Measurements from ENCODE around the gene PITPNC1. TPM values are rescaled to one million over a fixed set of nuclear protein-coding genes. Genes with fewer than 3 reads are reported as not detected.

The PITPNC1 gene
- total and polyA plus RNA-seq, 2 of the 13 experiments (the other 11 are each of a cell fraction or from before 2014, with no cell fraction given), result 4.1 to 5.7 TPM

DNA sequence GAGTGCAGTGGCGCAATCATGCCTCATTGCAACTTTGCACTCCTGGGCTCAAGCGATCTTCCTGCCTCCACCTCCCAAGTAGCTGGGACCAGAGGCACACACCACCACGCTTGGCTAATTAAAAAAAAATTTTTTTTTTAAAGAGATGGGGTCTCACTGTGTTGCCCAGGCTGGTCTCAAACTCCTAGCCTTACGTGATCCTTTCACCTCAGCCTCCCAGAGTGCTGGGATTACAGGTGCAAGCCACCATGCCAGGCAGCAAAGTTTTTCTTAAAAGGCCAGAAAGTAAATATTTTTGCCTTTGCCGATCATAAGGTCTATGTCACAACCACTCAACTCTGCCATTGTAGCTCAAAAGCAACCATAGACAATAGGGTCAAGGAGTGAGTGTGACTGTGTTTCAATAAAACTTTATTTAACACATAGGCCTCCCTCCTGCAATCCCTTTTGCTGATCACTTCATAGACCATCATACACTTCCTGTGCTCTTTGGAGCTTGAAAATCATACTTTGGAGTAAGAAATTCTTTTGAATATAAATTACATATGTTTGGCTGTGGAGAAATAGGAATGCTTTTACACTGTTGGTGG is 48.6 kb downstream of the PITPNC1 start:
- no TSS peak for BruUV-seq (replicated peaks)
- TF ChIP-seq ZNF672 (CRISPR knock-in tag; IDR thresholded peaks at IDR 0.05) (no peak), CEBPB (IDR thresholded peaks at IDR 0.05; ENCODE audit: borderline replicate concordance, low read depth, low read length) (no peak), HMG20A (CRISPR knock-in tag; IDR thresholded peaks at IDR 0.05; ENCODE audit: borderline replicate concordance) (no peak), ZNF510 (CRISPR knock-in tag; IDR thresholded peaks at IDR 0.05; ENCODE audit: low read depth) (no peak)
- TF ChIP-seq, protein P1, sequence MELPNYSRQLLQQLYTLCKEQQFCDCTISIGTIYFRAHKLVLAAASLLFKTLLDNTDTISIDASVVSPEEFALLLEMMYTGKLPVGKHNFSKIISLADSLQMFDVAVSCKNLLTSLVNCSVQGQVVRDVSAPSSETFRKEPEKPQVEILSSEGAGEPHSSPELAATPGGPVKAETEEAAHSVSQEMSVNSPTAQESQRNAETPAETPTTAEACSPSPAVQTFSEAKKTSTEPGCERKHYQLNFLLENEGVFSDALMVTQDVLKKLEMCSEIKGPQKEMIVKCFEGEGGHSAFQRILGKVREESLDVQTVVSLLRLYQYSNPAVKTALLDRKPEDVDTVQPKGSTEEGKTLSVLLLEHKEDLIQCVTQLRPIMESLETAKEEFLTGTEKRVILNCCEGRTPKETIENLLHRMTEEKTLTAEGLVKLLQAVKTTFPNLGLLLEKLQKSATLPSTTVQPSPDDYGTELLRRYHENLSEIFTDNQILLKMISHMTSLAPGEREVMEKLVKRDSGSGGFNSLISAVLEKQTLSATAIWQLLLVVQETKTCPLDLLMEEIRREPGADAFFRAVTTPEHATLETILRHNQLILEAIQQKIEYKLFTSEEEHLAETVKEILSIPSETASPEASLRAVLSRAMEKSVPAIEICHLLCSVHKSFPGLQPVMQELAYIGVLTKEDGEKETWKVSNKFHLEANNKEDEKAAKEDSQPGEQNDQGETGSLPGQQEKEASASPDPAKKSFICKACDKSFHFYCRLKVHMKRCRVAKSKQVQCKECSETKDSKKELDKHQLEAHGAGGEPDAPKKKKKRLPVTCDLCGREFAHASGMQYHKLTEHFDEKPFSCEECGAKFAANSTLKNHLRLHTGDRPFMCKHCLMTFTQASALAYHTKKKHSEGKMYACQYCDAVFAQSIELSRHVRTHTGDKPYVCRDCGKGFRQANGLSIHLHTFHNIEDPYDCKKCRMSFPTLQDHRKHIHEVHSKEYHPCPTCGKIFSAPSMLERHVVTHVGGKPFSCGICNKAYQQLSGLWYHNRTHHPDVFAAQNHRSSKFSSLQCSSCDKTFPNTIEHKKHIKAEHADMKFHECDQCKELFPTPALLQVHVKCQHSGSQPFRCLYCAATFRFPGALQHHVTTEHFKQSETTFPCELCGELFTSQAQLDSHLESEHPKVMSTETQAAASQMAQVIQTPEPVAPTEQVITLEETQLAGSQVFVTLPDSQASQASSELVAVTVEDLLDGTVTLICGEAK (IDR thresholded peaks at IDR 0.05), result peak; percentile 37; the same call in 1 of the 2 replicates
- TF ChIP-seq, protein P1 (CRISPR knock-in tag; IDR thresholded peaks at IDR 0.05), result peak; percentile 90
- TF ChIP-seq, protein P2, sequence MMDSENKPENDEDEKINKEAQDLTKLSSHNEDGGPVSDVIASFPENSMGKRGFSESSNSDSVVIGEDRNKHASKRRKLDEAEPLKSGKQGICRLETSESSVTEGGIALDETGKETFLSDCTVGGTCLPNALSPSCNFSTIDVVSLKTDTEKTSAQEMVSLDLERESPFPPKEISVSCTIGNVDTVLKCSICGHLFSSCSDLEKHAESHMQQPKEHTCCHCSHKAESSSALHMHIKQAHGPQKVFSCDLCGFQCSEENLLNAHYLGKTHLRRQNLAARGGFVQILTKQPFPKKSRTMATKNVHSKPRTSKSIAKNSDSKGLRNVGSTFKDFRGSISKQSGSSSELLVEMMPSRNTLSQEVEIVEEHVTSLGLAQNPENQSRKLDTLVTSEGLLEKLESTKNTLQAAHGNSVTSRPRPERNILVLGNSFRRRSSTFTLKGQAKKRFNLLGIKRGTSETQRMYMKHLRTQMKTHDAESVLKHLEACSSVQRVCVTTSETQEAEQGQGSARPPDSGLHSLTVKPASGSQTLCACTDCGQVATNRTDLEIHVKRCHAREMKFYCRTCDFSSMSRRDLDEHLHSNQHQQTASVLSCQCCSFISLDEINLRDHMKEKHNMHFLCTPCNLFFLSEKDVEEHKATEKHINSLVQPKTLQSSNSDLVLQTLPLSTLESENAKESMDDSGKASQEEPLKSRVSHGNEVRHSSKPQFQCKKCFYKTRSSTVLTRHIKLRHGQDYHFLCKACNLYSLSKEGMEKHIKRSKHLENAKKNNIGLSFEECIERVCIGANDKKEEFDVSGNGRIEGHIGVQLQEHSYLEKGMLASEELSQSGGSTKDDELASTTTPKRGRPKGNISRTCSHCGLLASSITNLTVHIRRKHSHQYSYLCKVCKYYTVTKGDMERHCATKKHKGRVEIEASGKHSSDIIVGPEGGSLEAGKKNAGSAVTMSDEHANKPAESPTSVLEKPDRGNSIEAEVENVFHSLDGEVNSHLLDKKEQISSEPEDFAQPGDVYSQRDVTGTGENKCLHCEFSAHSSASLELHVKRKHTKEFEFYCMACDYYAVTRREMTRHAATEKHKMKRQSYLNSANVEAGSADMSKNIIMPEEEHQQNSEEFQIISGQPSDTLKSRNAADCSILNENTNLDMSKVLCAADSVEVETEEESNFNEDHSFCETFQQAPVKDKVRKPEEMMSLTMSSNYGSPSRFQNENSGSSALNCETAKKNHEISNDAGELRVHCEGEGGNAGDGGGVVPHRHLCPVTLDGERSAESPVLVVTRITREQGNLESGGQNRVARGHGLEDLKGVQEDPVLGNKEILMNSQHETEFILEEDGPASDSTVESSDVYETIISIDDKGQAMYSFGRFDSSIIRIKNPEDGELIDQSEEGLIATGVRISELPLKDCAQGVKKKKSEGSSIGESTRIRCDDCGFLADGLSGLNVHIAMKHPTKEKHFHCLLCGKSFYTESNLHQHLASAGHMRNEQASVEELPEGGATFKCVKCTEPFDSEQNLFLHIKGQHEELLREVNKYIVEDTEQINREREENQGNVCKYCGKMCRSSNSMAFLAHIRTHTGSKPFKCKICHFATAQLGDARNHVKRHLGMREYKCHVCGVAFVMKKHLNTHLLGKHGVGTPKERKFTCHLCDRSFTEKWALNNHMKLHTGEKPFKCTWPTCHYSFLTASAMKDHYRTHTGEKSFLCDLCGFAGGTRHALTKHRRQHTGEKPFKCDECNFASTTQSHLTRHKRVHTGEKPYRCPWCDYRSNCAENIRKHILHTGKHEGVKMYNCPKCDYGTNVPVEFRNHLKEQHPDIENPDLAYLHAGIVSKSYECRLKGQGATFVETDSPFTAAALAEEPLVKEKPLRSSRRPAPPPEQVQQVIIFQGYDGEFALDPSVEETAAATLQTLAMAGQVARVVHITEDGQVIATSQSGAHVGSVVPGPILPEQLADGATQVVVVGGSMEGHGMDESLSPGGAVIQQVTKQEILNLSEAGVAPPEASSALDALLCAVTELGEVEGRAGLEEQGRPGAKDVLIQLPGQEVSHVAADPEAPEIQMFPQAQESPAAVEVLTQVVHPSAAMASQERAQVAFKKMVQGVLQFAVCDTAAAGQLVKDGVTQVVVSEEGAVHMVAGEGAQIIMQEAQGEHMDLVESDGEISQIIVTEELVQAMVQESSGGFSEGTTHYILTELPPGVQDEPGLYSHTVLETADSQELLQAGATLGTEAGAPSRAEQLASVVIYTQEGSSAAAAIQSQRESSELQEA (CRISPR knock-in tag; IDR thresholded peaks at IDR 0.05; ENCODE audit: not compliant biosample characterization), result no peak

More for the DNA sequence above, 48.6 kb downstream of the PITPNC1 start:
- FAIRE-seq (no peak), ATAC-seq (no peak), DNase-seq (ENCODE audit: low spot score) (no peak)
- Histone ChIP-seq H3K9me3 (ENCODE audit: low read length) (no peaks in the 10 kb centered on the region), H3K36me3 (replicated peaks in 1 of 2; ENCODE audit: control insufficient read depth in 1 of 2, insufficient read depth in 2 of 2, low read length in 2 of 2) (no peaks in the 10 kb centered on the region), H3K79me2 (ENCODE audit: insufficient read depth, low read length) (no peaks in the 10 kb centered on the region), H4K20me1 (ENCODE audit: insufficient read depth, low read length) (no peaks in the 10 kb centered on the region), H3K9ac (ENCODE audit: insufficient read depth, low read depth, low read length) (no peak overlapping the region), H3K27me3 (ENCODE audit: control insufficient read depth in 1 of 2, insufficient read depth in 2 of 2, low read length in 2 of 2) (no peaks in the 10 kb centered on the region), H3K4me3 (replicated peaks in 1 of 3; ENCODE audit: insufficient read depth in 1 of 3, low read depth in 2 of 3, low read length in 3 of 3) (no peak overlapping the region), H3K4me1 (ENCODE audit: insufficient read depth, low read length) (peaks cover 16% of the 10 kb centered on the region), H2AFZ (ENCODE audit: low read length) (no peak overlapping the region), H3K4me2 (ENCODE audit: low read depth, low read length) (no peak overlapping the region), H3K27ac (ENCODE audit: extremely low read length, insufficient read depth, low read length) (no peak overlapping the region)
- CTCF ChIA-PET (ENCODE audit: low intra/inter-chr PET ratio, low total read pairs), result no interaction called here
- in situ Hi-C loops (cut with HindIII; ENCODE audit: extremely low pct_ligation_motif_present, low pct_unique_long_range_greater_than_20kb), result no loop called here
- POLR2A ChIA-PET, result no interaction called here
- 78% methylated on average over 5 of the region's 5 CpGs for WGBS (ENCODE audit: low lambda C conversion rate)
- intact Hi-C loops (cut with micrococcal nuclease; ENCODE audit: unreplicated experiment), result no loop called here
